Measurements from ENCODE around the gene STRIT1. TPM values are rescaled to one million over a fixed set of nuclear protein-coding genes. Genes with fewer than 3 reads are reported as not detected.

STRIT1 gene
- total and polyA plus RNA-seq, 8 donors: 1.4 TPM; not detected in 7

DNA sequence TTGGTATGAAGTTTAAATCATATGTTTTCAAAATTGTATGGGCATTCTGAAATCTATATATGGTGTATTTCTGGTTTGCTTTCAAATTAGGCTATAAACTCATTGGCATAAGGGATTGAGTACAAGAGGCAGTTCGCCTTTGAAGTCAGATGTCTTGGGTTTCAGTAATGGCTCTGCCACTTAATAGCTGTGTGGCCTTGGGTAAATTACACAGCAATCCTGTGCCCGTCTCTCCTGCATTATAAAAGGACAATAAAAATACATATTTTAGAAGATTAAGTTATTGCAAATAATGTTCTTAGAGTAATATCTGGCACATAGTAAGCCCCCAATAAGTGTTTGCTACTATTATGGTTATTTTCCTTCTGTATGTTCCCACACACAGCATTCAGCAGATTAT, 20.4 kb upstream of the STRIT1 start:
- no peaks in the 10 kb centered on the region for H3K4me1 ChIP-seq
- 90 to 97% (median 95%) methylated on average over 2 of the region's 2 CpGs for WGBS, 5 donors
- intact Hi-C loops (cut with DNase I; ENCODE audit: low total_unique reads): no loop called here
- no peak overlapping the region for H3K4me3 ChIP-seq
- H3K27ac ChIP-seq: no peak overlapping the region
- H3K9me3 ChIP-seq: no peaks in the 10 kb centered on the region
- no peaks in the 10 kb centered on the region for H3K27me3 ChIP-seq
- no peak for DNase-seq
- no peaks in the 10 kb centered on the region for H3K36me3 ChIP-seq
- TF ChIP-seq POLR2A (IDR thresholded peaks at IDR 0.05): no peak
- no peak for TF ChIP-seq POLR2AphosphoS5 (IDR thresholded peaks at IDR 0.05)

DNA sequence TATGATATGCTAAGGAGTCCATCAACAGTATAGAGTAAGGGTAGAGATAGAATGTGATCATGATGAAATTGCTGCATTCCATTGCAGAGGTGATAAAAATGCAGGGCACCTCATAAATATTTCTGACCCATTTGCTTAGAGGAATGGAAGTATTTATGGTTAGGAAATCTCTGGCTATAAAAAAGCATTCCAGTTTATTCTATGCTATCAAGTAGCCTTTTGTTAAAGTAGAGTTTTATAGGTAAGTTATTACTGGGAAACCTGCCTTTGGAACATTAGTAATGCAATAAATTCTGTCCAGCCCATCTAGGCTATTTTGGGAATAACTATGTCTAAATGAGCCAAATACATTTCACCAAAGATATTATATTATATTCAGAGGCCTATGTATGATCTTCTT, 19.8 kb upstream of the STRIT1 start:
- H3K4me1 ChIP-seq: no peaks in the 10 kb centered on the region
- no peaks in the 10 kb centered on the region for H3K36me3 ChIP-seq
- H3K27ac ChIP-seq: no peak overlapping the region
- no peak for DNase-seq
- TF ChIP-seq, protein P1, sequence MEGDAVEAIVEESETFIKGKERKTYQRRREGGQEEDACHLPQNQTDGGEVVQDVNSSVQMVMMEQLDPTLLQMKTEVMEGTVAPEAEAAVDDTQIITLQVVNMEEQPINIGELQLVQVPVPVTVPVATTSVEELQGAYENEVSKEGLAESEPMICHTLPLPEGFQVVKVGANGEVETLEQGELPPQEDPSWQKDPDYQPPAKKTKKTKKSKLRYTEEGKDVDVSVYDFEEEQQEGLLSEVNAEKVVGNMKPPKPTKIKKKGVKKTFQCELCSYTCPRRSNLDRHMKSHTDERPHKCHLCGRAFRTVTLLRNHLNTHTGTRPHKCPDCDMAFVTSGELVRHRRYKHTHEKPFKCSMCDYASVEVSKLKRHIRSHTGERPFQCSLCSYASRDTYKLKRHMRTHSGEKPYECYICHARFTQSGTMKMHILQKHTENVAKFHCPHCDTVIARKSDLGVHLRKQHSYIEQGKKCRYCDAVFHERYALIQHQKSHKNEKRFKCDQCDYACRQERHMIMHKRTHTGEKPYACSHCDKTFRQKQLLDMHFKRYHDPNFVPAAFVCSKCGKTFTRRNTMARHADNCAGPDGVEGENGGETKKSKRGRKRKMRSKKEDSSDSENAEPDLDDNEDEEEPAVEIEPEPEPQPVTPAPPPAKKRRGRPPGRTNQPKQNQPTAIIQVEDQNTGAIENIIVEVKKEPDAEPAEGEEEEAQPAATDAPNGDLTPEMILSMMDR (IDR thresholded peaks at IDR 0.05): no peak
- TF ChIP-seq POLR2A (IDR thresholded peaks at IDR 0.05) (no peak), EP300 (IDR thresholded peaks at IDR 0.05) (no peak), POLR2AphosphoS5 (IDR thresholded peaks at IDR 0.05) (no peak)
- H3K4me3 ChIP-seq: no peak overlapping the region
- no peaks in the 10 kb centered on the region for H3K27me3 ChIP-seq
- intact Hi-C loops (cut with DNase I; ENCODE audit: low total_unique reads): no loop called here
- no peaks in the 10 kb centered on the region for H3K9me3 ChIP-seq

DNA sequence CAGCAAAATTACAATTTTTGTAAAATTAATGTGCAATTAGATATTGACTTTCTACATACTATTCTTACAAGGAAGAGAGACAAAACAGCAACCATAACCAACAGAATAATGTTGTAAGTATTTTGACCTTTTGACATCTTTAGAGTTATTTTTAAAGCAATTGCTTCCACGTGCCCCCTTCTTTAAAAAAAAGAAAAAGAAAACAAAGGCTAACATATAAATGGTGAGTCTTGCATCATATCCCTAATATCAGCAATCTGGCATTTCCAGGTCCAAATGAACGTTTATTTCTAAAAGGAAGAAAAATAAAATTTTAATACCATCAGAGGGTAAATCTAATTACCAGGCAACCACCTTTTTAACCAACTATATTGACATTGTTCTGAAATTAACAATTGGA, 19.3 kb upstream of the STRIT1 start:
- intact Hi-C loops (cut with DNase I; ENCODE audit: low total_unique reads): no loop called here
- H3K9me3 ChIP-seq: no peaks in the 10 kb centered on the region
- H3K36me3 ChIP-seq: no peaks in the 10 kb centered on the region
- WGBS, 5 donors: 52 to 72% (median 64%) methylated on average over 2 of the region's 2 CpGs
- no peak overlapping the region for H3K27ac ChIP-seq
- no peak for DNase-seq
- H3K4me1 ChIP-seq: no peaks in the 10 kb centered on the region
- TF ChIP-seq, protein P1 (IDR thresholded peaks at IDR 0.05): no peak
- no peak for TF ChIP-seq POLR2AphosphoS5 (IDR thresholded peaks at IDR 0.05)
- TF ChIP-seq EP300 (IDR thresholded peaks at IDR 0.05): no peak
- TF ChIP-seq POLR2A (IDR thresholded peaks at IDR 0.05): no peak
- H3K27me3 ChIP-seq: no peaks in the 10 kb centered on the region
- no peak overlapping the region for H3K4me3 ChIP-seq

DNA sequence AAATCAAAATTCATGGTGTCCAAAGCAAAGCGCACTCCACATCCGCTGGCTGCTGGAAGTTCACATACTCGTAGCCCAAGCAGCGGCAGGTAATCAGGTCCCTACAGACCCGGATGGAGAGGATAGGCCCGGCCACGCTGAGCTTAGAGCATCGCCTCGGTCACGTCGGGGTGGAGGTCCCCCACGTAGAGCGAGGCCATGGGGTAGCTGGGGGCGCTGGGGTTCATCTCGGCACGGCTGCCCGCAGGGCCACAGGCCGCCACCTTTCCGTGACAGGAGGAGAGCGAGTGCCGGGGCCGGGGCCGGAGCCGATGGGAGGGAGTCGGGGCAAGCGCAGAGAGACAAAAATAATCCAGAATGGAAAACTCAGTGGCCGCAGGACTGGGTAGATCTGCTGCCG, 16.1 kb upstream of the STRIT1 start:
- WGBS, 5 donors: 71 to 96% (median 94%) methylated on average over 15 to 28 of the region's 28 CpGs
- DNase-seq: no peak
- Histone ChIP-seq H3K4me1 (no peaks in the 10 kb centered on the region), H3K4me3 (no peak overlapping the region), H3K27me3 (no peaks in the 10 kb centered on the region), H3K27ac (no peak overlapping the region), H3K9me3 (no peaks in the 10 kb centered on the region), H3K36me3 (no peaks in the 10 kb centered on the region)
- no peak for TF ChIP-seq POLR2AphosphoS5 (IDR thresholded peaks at IDR 0.05)
- TF ChIP-seq EP300 (IDR thresholded peaks at IDR 0.05): no peak
- TF ChIP-seq, protein P1 (IDR thresholded peaks at IDR 0.05): no peak
- TF ChIP-seq POLR2A (IDR thresholded peaks at IDR 0.05): no peak
- intact Hi-C loops (cut with DNase I; ENCODE audit: low total_unique reads): no loop called here

DNA sequence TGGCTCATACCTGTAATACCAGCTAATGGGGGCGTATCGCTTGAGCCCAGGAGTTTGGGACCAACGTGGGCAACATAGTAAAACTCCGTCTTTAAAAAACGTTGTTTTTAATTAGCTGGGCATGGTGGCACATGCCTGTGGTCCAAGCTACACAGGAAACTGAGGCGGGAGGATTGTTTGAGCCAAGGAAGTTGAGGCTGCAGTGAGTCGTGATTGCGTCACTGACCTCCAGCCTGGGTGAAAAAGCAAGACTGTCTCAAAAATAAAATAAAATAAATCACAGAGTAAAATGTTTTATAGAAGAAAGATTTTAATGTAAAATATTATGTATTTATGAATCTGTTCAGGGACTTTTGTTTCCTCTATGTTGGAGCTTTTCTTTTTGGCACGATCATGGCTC, 15.3 kb upstream of the STRIT1 start:
- no peak for DNase-seq
- intact Hi-C loops (cut with DNase I; ENCODE audit: low total_unique reads): no loop called here
- no peaks in the 10 kb centered on the region for H3K36me3 ChIP-seq
- H3K4me3 ChIP-seq: no peak overlapping the region
- no peaks in the 10 kb centered on the region for H3K27me3 ChIP-seq
- TF ChIP-seq POLR2A (IDR thresholded peaks at IDR 0.05) (no peak), EP300 (IDR thresholded peaks at IDR 0.05) (no peak), POLR2AphosphoS5 (IDR thresholded peaks at IDR 0.05) (no peak)
- TF ChIP-seq, protein P1 (IDR thresholded peaks at IDR 0.05): no peak
- 82 to 93% (median 88%) methylated on average over 9 of the region's 9 CpGs for WGBS, 5 donors
- H3K9me3 ChIP-seq: no peaks in the 10 kb centered on the region
- no peak overlapping the region for H3K27ac ChIP-seq
- no peaks in the 10 kb centered on the region for H3K4me1 ChIP-seq

Measured in stomach (tissue), 9 donors.